Mucosa of stomach (tissue), 1 donor: ENCODE data around the gene APOBEC4.

Source experiments
- H3K27me3 ChIP-seq: one replicate; pipeline ENCODE4 v1.7.0; 2013; ENCODE audit warnings: mild to moderate bottlenecking, low read length; ENCODE audit not compliant: control insufficient read depth, insufficient read depth
- H3K36me3 ChIP-seq: one replicate; pipeline ENCODE4 v1.7.0; 2013; ENCODE audit warnings: low read length; ENCODE audit not compliant: control insufficient read depth, insufficient read depth
- H3K4me1 ChIP-seq: one replicate; pipeline ENCODE4 v1.7.0; 2013; ENCODE audit warnings: mild to moderate bottlenecking, low read length; ENCODE audit not compliant: control insufficient read depth, insufficient read depth
- H3K4me3 ChIP-seq: one replicate; pipeline ENCODE4 v1.7.0; 2013; ENCODE audit warnings: low read length
- H3K9ac ChIP-seq: one replicate; pipeline ENCODE4 v1.7.0; 2013; ENCODE audit warnings: mild to moderate bottlenecking, low read length, moderate library complexity
- H3K9me3 ChIP-seq: one replicate; pipeline ENCODE4 v1.7.0; 2013; ENCODE audit warnings: mild to moderate bottlenecking, low read length, moderate library complexity; ENCODE audit not compliant: control insufficient read depth
- donor health status: Pancreatic carcinoma.

Gene APOBEC4

GRCh38 chr1:183638649-183639387 lies 14.3 kb downstream of the APOBEC4 start:
- Histone ChIP-seq H3K36me3 (no peaks in the 10 kb centered on the region), H3K4me1 (no peaks in the 10 kb centered on the region), H3K9me3 (no peaks in the 10 kb centered on the region), H3K27me3 (no peaks in the 10 kb centered on the region), H3K9ac (no peak overlapping the region), H3K4me3 (no peak overlapping the region)

- H3K9me3 ChIP-seq, result no peaks in the 10 kb centered on the region
- no peak overlapping the region for H3K9ac ChIP-seq
- H3K4me1 ChIP-seq, result peaks cover 7% of the 10 kb centered on the region
- no peaks in the 10 kb centered on the region for H3K36me3 ChIP-seq
- no peaks in the 10 kb centered on the region for H3K27me3 ChIP-seq
- H3K4me3 ChIP-seq, result no peak overlapping the region
Measured at GRCh38 chr1:183636783-183637182, 16.3 kb downstream of the APOBEC4 start.

DNA sequence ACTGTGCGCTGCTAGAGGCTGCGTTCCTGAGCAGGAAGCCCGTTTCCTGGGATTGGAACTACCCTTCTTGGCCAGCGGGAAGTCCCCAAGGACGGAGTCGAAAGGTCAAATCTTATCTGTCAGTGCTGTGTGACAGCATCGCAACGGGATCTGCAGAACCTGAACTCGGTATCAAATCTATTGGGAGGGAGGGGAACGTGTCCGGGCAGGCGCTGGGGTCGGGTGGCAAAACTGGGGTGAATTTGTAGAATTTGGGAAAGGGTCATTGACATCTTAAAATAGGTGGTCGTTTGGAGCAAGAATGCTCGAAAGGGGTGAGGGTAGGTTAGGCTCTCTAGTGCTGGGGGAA lies 16.8 kb downstream of the APOBEC4 start:
- H3K9ac ChIP-seq, result peak overlapping the region; percentile 90
- H3K4me3 ChIP-seq, result peak overlapping the region; percentile 95
- peaks cover 7% of the 10 kb centered on the region for H3K4me1 ChIP-seq
- H3K36me3 ChIP-seq, result no peaks in the 10 kb centered on the region
- no peaks in the 10 kb centered on the region for H3K27me3 ChIP-seq
- no peaks in the 10 kb centered on the region for H3K9me3 ChIP-seq

DNA sequence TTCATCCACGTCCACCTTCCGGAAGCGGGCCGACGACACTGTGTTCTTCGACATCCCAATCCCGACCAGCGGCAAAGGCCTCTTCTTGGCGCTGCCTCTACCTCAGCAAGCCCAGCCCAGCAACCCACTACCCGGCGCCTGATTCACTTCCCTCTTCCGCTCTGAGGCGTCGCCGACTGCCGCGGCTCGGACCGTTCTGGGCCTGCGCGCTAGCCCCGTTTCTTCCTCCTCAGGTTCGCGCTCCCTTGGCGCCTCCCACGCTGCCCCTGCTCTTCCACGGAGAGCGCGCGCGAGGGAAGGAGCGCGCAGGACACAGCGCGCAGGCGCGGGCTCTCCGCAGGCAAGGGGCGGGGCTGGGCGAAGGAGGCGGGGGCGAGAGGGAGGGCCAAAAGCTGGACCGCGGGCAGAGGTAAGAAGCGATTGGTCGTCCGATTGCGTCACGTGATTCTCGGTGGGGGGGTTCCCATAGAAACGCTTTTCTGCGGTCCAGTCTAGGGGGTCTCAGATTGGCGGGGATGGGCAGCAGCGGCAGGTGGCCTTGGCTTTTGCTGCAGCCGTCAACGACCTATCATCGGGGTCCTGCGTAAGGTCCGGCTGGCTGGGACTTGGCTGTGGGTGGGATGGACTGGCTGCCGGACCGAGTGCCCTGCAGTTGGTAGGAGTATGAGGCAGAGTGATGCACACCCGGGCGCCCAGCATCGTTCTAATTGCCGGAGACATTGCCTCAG lies 17.3 kb downstream of the APOBEC4 start, which contains the start of gene ARPC5:
Gene ARPC5, minus strand, starts transcription at position 178 of the 728 bp plus-strand sequence. Its CDS starts 124 bp downstream, at position 54.
- Histone ChIP-seq H3K4me1 (peaks cover 7% of the 10 kb centered on the region), H3K9ac (peak within 1 kb of the TSS; percentile 90), H3K36me3 (no peaks in the 10 kb centered on the region), H3K4me3 (peak within 1 kb of the TSS; percentile 95), H3K27me3 (no peaks in the 10 kb centered on the region), H3K9me3 (no peaks in the 10 kb centered on the region)

- H3K27me3 ChIP-seq, result no peaks in the 10 kb centered on the region
- H3K4me3 ChIP-seq, result peak overlapping the region; percentile 77
- H3K9ac ChIP-seq, result peak overlapping the region; percentile 90
- H3K36me3 ChIP-seq, result no peaks in the 10 kb centered on the region
- peaks cover 7% of the 10 kb centered on the region for H3K4me1 ChIP-seq
- H3K9me3 ChIP-seq, result no peaks in the 10 kb centered on the region
Measured at GRCh38 chr1:183635099-183635605, 18.0 kb downstream of the APOBEC4 start.

GRCh38 chr1:183634429-183635065 lies 18.6 kb downstream of the APOBEC4 start:
- Histone ChIP-seq H3K4me3 (peak overlapping the region; percentile 77), H3K27me3 (no peaks in the 10 kb centered on the region), H3K36me3 (no peaks in the 10 kb centered on the region), H3K4me1 (peaks cover 7% of the 10 kb centered on the region), H3K9me3 (no peaks in the 10 kb centered on the region), H3K9ac (peak overlapping the region; percentile 90)

DNA sequence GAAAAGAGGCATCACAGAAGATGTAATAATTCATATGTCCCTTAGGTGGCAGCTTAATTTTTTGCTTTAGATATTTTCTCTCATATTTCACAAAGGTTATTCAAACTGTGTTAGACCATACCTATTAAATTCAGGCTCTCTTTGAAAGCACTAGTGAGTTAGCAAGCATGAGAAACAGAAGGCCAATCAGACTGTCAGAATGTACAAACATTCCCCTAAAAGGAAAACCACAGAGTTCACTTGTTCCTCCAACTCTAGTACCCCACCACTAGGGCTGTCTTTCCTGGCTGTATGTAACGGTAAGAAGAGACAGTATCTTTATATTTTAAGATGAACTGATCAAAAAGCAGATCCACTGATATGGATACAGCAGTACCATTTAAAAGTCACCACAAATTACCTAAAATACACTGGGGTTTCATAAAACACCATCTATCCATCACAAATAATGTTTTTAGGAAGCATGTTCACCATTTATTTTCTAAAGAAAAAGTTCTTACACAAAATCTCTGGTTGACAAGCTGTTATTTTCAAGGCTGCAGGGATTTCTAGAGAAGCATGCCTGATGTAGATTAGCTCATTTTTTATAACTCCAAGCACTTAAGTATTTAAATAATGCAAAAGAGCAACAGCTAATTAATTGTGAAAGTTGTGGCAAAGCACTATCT lies 19.3 kb downstream of the APOBEC4 start:
- Histone ChIP-seq H3K9ac (peak overlapping the region; percentile 90), H3K4me3 (peak overlapping the region; percentile 1)

GRCh38 chr1:183632964-183633363 lies 20.2 kb downstream of the APOBEC4 start:
- Histone ChIP-seq H3K9ac (peak overlapping the region; percentile 28), H3K36me3 (no peaks in the 10 kb centered on the region), H3K4me3 (no peak overlapping the region), H3K4me1 (peaks cover 7% of the 10 kb centered on the region), H3K9me3 (no peaks in the 10 kb centered on the region), H3K27me3 (no peaks in the 10 kb centered on the region)

More for the DNA sequence above, 19.3 kb downstream of the APOBEC4 start:
- Histone ChIP-seq H3K9me3 (no peaks in the 10 kb centered on the region), H3K36me3 (no peaks in the 10 kb centered on the region), H3K27me3 (no peaks in the 10 kb centered on the region), H3K4me1 (peaks cover 7% of the 10 kb centered on the region)

GRCh38 chr1:183632114-183632513 lies 21.0 kb downstream of the APOBEC4 start:
- H3K4me1 ChIP-seq, result peaks cover 7% of the 10 kb centered on the region
- no peaks in the 10 kb centered on the region for H3K36me3 ChIP-seq
- H3K27me3 ChIP-seq, result no peaks in the 10 kb centered on the region
- H3K4me3 ChIP-seq, result no peak overlapping the region
- no peaks in the 10 kb centered on the region for H3K9me3 ChIP-seq
- H3K9ac ChIP-seq, result no peak overlapping the region

DNA sequence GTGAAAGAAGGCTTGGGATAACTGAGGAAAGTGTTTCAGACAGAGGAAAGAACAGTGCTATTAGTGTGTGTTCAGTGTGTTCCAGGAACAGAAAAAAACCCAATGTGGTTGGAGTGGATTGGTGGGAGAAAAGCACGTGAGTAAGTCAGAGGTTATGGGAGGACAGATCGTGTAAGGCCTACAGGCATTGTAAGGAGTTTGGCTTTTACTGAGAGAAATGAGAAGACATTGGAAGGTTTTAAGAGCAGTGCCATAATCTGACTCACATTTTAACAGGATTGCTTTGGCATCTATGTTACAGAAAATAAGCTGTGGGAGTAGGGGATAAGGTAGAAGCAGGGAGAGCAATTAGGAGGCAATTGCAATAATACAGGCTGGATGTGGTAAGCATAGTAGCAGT lies 22.4 kb downstream of the APOBEC4 start:
- Histone ChIP-seq H3K9me3 (no peaks in the 10 kb centered on the region), H3K36me3 (peaks cover 1% of the 10 kb centered on the region), H3K4me1 (peaks cover 7% of the 10 kb centered on the region), H3K9ac (no peak overlapping the region), H3K27me3 (no peaks in the 10 kb centered on the region), H3K4me3 (no peak overlapping the region)

- Histone ChIP-seq H3K9ac (no peak overlapping the region), H3K36me3 (peaks cover 9% of the 10 kb centered on the region), H3K4me1 (peaks cover 7% of the 10 kb centered on the region), H3K9me3 (no peaks in the 10 kb centered on the region), H3K27me3 (no peaks in the 10 kb centered on the region), H3K4me3 (no peak overlapping the region)
Measured at GRCh38 chr1:183628537-183628936, 24.6 kb downstream of the APOBEC4 start.
